ENCODE measurements around the gene ITK.

ITK gene

GRCh38 chr5:157283434-157283833, 102.8 kb downstream of the ITK start:
- no peak for DNase-seq

GRCh38 chr5:157284458-157285212, 104.0 kb downstream of the ITK start:
- DNase-seq = no peak

DNA sequence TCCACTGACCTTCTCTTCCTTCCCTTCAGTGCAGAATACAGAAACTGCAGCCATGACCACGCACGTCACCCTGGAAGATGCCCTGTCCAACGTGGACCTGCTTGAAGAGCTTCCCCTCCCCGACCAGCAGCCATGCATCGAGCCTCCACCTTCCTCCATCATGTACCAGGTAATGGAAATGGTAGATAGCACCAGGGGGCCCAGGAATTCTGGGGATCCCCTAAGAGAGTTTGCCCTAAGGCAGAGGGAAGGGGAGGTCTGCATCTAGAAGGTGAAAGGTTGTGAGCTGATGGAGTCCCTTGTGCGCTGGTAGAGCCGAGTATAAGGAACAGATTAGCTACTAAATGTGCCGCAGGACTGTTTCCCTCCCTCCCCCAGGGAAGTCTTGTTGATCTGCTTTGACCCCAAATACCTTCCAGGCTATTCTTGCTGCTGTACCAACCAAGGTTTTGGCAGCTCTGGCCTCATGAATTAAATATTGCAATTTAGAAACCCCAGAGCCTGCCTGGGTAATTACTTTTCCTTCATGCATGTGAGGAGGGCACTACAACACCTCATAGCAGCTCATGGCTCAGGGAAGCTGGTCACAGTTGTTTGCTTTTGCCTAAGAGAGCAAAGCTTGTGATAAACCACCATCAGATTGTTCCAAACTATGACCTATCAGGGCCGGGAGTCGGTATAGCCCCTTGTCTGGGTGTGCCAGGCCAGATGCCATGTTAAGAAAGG, 104.8 kb downstream of the ITK start:
- DNase-seq = no peak

- DNase-seq = no peak
Observed at GRCh38 chr5:157286761-157287211, 106.1 kb downstream of the ITK start.

GRCh38 chr5:157288405-157289163, 107.9 kb downstream of the ITK start:
- DNase-seq = no peak

GRCh38 chr5:157289164-157289819, 108.7 kb downstream of the ITK start:
- no peak for DNase-seq

GRCh38 chr5:157290156-157290980, 109.7 kb downstream of the ITK start:
- no peak for DNase-seq

- no peak for DNase-seq
Observed at GRCh38 chr5:157290981-157291711, 110.5 kb downstream of the ITK start.

DNA sequence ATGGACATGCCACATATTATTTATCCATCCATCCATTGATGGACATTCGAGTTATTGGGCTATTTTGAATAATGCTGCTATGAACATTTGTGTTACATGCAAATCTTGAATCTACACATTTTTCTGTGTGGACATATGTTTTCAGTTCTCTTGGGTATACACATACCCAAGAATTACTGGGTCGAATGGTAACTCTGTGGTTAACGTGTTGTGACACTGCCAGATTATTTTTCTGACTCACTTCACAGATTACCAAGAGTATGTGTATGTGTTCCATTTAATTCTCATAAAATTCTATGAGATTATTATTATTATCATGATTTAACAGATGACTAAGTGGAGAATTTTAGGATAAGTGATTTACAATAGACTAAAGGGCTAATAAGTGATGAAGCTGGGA, 112.0 kb downstream of the ITK start:
- DNase-seq = no peak

GRCh38 chr5:157294407-157295091, 113.9 kb downstream of the ITK start:
- no peak for DNase-seq

GRCh38 chr5:157295247-157295646, 114.6 kb downstream of the ITK start:
- DNase-seq = no peak

GRCh38 chr5:157300564-157300963, 119.9 kb downstream of the ITK start:
- no peak for DNase-seq

DNA sequence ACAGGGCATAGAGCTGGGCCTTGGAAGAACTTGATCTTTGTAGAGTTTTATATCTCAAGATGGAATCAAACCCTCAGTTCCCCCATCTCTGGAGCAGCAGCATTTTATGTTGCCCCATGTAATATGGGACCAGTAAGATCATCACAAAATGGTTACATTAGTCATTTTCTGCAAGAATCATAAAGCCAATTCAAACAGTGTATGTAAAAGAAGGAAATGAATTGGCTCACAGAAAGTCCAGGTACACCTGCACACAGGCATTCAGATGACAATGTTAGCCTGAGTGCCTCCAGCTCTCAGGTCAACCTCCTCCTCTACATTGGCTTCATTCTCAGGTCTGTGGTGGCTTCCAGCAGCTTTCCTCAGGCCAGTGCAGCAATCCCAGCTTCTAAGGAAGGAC, 120.4 kb downstream of the ITK start:
- no peak for DNase-seq

DNA sequence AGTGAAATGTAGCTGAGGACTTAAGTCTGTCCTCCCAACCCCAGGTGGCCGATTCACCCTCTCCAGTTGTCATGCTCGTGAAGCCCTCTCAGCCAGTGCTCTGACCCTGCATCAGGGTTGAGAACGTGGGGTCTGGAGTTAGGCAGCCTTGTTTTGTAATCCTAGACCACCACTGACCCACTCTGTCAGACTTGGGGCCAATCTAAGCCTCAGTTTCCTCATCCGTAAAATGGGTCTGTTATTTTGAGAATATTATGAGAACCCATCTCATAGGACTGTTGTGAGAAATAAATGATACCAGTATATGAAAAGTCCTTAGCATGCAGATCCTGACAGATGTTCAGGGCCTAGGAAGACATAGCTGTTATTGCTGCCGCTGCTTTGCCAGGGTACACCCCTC, 122.4 kb downstream of the ITK start:
- no peak for DNase-seq

- no peak for DNase-seq
Observed at GRCh38 chr5:157303667-157304327, 123.2 kb downstream of the ITK start.
